Left renal cortex interstitium (tissue), 4 donors: ENCODE data around the gene ATG12. TPM values are rescaled to one million over a fixed set of nuclear protein-coding genes. Genes with fewer than 3 reads are reported as not detected.
A peak's percentile ranks its signal among the peaks of the same experiment; 100 is the strongest.
"Not testable (repeated sequence)": the region's sequence is repeated elsewhere in the genome, so short reads cannot be mapped to it uniquely, and the experiment has no call there.

Experiments used
- DNase-seq, 4 donors: peaks; one replicate each; pipeline ENCODE4 v3.0.0-alpha.2; 2013; ENCODE audit warnings: low read depth in 4 of 4, low spot score in 2 of 4, missing footprints in 1 of 4
- polyA plus RNA-seq, 4 donors: library from polyadenylated mRNA; unstranded; fragments of 120-200 nt; gene quantifications; one replicate each; pipeline ENCODE4 v1.2.1, GENCODE V29; 2013; ENCODE audit not compliant: insufficient read length in 4 of 4

The ATG12 gene
- polyA plus RNA-seq, result 10 to 100 TPM; 44.8 to 64.2 (median 52.4) TPM

GRCh38 chr5:115841382-115842088 lies at the start of gene ATG12, which contains the start of gene AP3S1:
Gene ATG12, minus strand, starts transcription at chr5:115841565. Its CDS starts 13 bp downstream, at chr5:115841552.
Gene AP3S1, plus strand, starts transcription at chr5:115841935. Its CDS starts 103 bp downstream, at chr5:115842038.
- peak; percentile 94 to 99 (median 95) for DNase-seq

GRCh38 chr5:115888027-115888426 lies 46.7 kb upstream of the ATG12 start:
- peak in 1 of 4 donors; percentile 15 for DNase-seq

DNA sequence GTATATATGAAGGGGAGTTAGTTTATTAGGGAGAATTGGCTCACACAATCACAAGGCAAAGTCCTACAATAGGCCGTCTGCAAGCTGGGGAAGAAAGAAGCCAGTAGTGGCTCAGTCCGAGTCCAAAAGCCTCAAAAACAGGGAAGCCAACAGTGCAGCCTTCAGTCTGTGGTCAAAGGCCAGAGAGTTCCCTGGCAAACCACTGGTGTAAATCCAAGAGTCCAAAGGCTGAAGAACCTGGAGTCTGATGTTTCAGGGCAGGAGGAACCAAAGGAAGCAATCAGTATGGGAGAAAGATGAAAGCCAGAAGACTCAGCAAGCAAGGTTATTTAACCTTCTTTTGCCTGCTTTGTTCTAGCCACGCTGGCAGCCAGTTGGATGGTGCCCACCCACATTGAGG lies 43.8 kb upstream of the ATG12 start:
- DNase-seq, result not testable (repeated sequence)

DNA sequence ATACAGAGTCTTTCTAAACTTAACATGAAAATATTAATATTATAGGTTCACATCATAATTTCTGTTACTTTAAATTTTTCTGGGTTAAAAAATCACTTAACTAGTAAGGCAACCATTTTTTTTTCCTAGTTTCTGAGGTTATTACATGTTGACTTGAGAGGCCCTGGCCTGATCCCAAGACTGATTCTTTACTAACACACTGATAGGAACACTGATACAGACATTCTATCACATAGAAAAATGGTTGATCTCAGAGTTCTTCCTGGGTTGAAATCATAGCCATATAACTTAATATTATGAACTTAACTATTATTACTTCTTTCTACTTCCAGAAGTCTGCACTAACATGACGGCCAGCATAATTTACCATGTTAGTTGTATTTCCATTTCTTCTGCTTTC lies 43.3 kb upstream of the ATG12 start:
- no peak for DNase-seq

GRCh38 chr5:115882434-115882833 lies 41.1 kb upstream of the ATG12 start:
- DNase-seq, result not testable (repeated sequence)

GRCh38 chr5:115877342-115877741 lies 36.0 kb upstream of the ATG12 start:
- DNase-seq, result not testable (repeated sequence)

DNA sequence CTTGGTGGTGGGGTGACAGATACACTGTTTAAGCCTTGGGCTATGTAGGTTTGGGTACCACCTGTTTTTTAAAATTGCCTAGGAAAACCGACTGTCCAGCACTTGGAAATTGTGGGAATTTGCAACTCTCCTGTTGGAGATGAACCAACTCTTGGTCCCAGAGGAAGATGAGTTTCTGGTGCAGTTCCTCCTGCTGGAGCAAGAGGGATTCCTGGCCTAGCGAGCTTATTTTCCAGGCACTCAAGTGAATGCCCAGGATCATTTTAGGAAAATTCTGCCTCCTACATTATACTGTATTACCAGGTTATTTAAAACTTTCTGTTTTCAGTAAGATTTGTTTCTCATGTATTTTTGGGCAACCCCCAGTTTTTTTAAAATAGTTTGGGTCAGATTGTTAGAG lies 34.1 kb upstream of the ATG12 start:
- no peak for DNase-seq

DNA sequence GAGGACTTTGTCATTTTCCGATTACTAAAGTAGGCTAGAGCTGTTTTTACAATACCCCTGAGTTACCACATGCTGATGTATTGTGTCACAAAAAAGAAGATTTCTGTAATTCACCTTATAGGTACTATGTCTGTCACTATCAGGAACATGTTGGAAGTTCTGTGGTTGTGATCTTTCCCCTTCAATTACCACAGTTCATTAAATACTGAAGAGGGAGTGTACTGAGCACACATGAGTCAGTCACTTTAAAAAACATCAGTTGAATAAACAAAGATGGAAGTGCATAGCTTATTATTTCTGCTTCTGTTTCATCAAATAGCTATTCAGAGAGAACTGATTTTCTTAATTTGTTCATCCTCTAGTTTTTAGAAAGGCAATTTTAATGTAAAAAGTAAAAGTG lies 32.0 kb upstream of the ATG12 start:
- DNase-seq, result no peak

DNA sequence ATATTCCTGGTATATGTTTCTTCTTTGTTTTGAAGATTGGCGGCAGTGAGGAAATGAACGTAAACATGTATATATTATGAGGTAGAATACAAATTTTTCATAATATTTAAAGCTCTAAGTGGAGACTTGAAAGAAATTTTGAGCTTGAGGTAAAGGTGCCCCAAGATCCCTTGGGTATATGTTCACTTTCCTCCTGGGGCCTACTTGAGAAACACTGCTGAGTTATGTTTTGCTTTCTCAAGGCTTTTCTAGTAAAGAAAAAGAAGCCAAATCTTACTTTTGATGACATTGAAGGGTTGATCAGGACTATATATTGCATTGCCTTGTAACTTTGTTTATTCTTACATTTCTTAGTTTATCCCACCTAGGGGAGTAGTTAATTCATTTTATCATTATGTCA lies 31.1 kb upstream of the ATG12 start:
- no peak for DNase-seq

GRCh38 chr5:115869256-115869795 lies 28.0 kb upstream of the ATG12 start:
- no peak for DNase-seq

GRCh38 chr5:115859378-115859777 lies 18.0 kb upstream of the ATG12 start:
- DNase-seq, result no peak

DNA sequence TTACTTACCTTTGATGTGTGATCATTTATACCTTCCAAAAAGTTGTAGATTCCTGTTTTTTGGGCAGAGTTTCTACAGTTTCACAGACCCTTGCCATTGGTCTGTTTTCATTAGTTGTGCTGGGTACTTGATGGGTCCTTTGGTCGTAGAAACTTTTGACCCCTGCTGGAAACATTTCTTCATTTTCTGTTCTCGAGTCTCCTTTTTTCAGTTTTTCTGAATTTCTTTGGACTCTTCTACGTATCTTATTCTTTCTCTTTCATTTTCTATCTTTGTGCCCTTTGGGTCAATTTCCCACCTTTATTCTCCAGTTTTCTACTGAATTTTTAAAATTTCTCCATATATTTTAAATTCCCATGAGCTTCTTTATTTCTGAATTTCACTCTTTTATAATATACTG lies 17.0 kb upstream of the ATG12 start:
- no peak for DNase-seq

DNA sequence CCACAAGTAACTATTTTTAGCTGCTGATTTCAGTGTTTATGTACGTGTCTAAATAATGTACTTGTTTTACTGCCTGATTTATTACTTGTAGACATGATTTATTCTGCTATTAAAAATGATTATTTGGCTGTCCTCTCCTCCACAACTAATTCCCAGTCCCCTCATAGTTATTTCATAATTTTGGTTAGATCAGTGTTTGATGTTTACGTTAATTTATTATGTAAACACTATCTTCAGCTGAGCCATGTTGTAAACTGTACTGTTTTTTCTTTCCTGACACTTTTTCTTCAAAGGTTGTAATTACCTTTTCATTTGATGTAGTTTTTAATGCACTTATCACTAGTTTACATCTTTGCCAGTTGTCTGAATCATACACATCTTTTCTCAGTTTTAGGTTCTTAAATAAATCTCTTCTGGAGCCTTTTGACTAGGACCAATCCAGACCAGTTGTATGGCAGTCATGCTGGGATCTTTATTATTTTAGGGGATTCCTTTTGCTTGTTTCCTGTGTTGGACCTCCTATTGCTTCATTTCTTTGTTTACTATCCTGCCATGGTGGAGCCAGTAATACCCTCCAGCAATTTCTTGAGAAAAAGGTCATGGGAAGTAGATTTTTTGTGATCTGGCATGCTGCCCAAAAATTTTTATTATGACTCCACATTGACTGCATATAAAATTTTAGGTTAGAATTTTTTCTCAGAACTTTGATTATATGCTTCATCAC lies 16.4 kb upstream of the ATG12 start:
- DNase-seq, result no peak

- no peak for DNase-seq
Measured at GRCh38 chr5:115857057-115857479, 15.7 kb upstream of the ATG12 start.

DNA sequence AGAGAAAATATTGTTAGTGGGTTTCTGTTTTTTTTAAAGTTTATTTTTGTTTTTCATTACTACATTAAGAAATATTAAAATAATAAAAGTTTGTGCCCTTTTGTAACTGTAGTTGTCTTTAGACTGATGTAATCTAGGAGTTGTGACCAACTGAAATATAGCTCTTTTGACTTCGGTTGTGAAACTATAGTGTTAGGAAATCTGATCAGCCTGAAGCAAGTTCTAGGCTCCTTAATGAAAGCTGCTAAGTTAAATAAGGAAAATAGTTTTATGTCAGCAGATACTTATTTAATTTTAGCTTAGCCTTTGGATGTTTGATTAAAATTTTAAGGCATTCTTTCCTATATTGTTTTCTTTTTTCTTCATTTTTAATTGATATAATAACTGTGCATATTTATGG lies 14.6 kb upstream of the ATG12 start:
- DNase-seq, result no peak

- no peak for DNase-seq
Measured at GRCh38 chr5:115854139-115854538, 12.8 kb upstream of the ATG12 start.

GRCh38 chr5:115850744-115851416 lies 9.5 kb upstream of the ATG12 start:
- DNase-seq, result no peak

DNA sequence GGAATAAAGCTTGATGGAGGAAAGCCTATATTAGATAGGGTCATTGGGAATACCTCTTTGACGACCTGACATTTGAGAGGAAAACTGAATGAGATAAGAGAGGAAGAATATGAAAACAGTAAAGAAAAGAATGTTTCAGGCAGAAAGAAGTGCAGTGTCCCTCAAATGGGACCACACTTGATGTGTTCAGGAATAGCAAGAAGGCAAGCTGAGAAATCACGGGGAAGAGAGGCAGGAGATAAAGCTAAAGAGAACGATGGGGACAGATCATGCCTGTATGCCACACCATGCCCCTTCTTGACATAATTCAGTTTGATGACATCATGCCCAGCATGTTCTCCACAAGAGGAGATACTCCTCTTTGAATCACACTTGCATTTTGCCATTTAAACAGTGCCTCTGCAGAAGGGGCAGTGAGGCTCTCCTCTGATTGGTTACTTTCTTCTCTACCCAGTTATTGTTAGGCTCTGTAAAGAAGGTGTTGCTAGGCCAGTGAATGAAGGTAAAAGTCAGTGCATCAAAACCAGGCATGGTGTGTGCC lies 8.0 kb upstream of the ATG12 start:
- no peak for DNase-seq

DNA sequence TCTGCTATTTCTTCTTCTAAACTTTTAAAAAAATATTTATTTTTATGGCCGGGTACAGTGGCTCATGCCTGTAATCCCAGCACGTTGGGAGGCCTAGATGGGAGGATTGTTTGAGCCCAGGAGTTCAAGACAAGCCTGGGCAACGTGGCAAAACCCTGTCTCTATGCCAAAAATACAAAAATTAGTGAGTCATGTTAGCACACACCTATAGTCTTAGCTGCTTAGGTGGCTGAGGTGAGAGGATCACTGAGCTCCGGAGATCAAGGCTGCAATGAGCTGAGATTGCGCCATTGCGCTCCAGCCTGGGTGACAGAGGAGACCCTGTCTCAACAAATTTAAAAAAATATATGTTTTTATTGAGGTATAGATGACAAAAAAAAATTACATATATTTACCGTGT lies 5.9 kb upstream of the ATG12 start:
- no peak for DNase-seq

DNA sequence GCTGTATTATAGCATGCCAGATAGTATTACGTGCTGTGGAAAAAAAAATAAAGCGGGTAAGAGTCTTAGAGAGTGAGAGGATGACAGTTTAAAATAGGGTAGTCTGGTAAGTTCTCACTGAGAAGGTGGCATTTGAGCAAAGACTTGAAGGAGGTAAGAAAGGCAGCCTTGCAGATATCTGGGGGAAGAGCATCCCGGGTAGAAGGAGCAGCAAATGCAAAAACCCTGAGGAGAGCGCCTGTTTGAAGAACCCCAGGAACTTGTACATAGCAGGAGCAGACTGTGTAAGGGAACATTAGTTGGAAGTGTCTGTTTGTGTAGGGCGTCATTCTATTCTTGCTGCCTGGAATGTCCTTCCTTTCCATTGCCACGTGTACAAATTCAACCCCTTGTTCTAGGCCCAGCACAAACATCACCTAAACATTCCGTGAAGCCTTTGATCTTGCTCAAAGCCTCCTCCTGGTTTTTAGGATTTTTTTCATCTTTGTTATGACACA lies 3.0 kb upstream of the ATG12 start:
- DNase-seq, result no peak
